HUES64 (cell line): ENCODE measurements around the gene CDKL1.
"Not testable (repeated sequence)": the region's sequence is repeated elsewhere in the genome, so short reads cannot be mapped to it uniquely, and the experiment has no call there.

ENCODE experiments used
- H3K27ac ChIP-seq: 2 replicates; pipeline ENCODE4 v1.7.0; 2013; ENCODE audit warnings: low read depth, low read length, inconsistent platforms
- H3K27me3 ChIP-seq: 2 replicates; pipeline ENCODE4 v1.6.1; 2013; ENCODE audit warnings: mild to moderate bottlenecking, low read length; ENCODE audit not compliant: insufficient read depth
- H3K36me3 ChIP-seq: 2 replicates; pipeline ENCODE4 v1.6.1; 2013; ENCODE audit warnings: mild to moderate bottlenecking, low read length; ENCODE audit not compliant: insufficient read depth
- H3K4me1 ChIP-seq: 2 replicates; pipeline ENCODE4 v1.6.1; 2013; ENCODE audit warnings: mild to moderate bottlenecking, low read length, moderate library complexity; ENCODE audit not compliant: insufficient read depth
- H3K4me3 ChIP-seq: 2 replicates; pipeline ENCODE4 v1.5.1; 2013; ENCODE audit warnings: mild to moderate bottlenecking, low read length, moderate library complexity
- H3K9ac ChIP-seq: 2 replicates; pipeline ENCODE4 v1.6.1; 2013; ENCODE audit warnings: mild to moderate bottlenecking, low read depth, low read length
- H3K9me3 ChIP-seq: 2 replicates; pipeline ENCODE4 v1.6.1; 2013; ENCODE audit warnings: low read depth, low read length; ENCODE audit not compliant: insufficient read depth
- WGBS: fragments of 150-250, 120-280 bp; methylation state at CpG from one replicate; pipeline ENCODE4 v1.1.7; 2013; ENCODE audit warnings: missing lambda C conversion rate; 5-methylcytosine and 5-hydroxymethylcytosine counted together

The CDKL1 gene

DNA sequence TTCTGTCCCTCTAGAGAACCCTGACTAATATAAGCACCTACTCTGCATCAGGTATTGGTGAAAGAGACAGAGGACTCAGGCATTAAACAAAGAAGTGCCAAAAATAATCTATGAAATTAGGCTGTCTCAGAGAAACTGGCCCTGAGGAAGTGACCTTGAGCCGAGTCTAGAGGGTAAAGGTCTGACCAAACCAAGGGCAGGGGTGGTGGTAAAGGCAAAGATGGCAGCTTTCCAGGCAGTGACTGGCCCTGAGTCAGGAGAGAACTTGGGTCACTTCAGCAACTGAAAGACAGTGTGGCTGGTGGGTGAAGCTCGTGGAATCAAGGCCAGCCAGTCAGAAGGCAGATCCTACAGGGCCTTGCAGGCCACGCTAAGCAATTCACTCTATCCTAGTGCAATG is 30.6 kb downstream of the CDKL1 start:
- H3K9me3 ChIP-seq = no peaks in the 10 kb centered on the region
- no peaks in the 10 kb centered on the region for H3K27me3 ChIP-seq
- no peaks in the 10 kb centered on the region for H3K36me3 ChIP-seq
- H3K4me1 ChIP-seq = no peaks in the 10 kb centered on the region
- 93% methylated on average over 3 of the region's 3 CpGs for WGBS
- no peak overlapping the region for H3K27ac ChIP-seq
- no peak overlapping the region for H3K9ac ChIP-seq
- H3K4me3 ChIP-seq = no peak overlapping the region

DNA sequence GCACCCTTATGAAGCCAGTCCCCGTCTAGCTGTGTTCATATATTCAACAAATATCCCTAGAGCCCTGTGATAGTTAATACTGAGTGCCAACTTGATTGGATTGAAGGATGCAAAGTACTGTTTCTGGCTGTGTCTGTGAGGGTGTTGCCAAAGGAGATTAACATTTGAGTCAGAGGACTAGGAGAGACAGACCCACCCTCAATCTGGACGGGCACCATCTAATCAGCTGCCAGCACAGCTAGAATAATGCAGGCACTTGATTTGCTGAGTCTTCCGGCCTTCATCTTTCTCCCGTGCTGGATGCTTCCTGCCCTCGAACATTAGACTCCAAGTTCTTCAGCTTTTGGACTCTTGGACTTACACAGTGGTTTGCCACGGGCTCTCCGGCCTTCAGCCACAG is 31.1 kb downstream of the CDKL1 start:
- WGBS = 93% methylated on average over 7 of the region's 7 CpGs
- H3K4me3 ChIP-seq, H3K36me3 ChIP-seq, H3K4me1 ChIP-seq, H3K9ac ChIP-seq, H3K27me3 ChIP-seq, H3K27ac ChIP-seq, H3K9me3 ChIP-seq: not testable (repeated sequence)

DNA sequence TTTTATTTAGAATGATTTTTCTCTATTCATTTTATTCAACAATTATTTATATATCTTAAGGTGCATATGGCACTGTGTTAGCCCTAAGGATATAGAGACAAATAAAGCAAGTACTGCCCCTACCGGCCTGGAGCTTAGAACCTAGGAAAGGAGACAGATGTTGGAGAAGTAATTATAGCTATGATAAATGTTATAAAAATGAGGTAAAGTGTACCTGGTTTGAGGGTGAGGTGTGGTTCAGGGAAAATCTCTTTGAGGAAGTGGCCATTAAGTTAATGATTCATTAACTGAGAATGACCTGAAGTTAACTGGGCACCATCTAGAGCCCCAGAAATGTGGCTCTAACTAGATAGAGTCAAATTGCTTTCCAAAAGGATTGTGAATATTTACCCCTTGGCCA is 31.9 kb downstream of the CDKL1 start:
- Histone ChIP-seq H3K9ac (no peak overlapping the region), H3K36me3 (no peaks in the 10 kb centered on the region), H3K27me3 (no peaks in the 10 kb centered on the region), H3K9me3 (no peaks in the 10 kb centered on the region), H3K27ac (no peak overlapping the region), H3K4me1 (no peaks in the 10 kb centered on the region), H3K4me3 (no peak overlapping the region)
- 91% methylated on average over 1 of the region's 1 CpG for WGBS

DNA sequence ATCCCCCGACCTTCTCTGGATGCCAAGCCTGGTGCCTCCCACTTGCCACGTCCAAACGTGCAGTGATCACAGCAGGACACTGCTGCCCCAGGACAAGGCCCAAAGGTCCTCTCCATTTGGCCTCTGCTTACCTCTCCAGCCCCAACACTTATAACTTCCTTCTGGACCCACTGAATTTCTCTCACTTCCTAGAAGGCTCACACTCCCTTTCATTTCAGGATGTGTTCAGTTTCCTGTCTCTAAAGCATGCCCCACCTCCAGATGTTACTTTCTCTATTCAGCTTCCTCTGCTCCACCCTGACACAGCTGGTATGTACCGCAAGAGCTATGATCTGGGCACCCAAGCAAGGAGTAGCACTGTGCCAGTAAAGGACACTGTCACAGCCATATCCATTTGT is 33.0 kb downstream of the CDKL1 start:
- H3K9me3 ChIP-seq = no peaks in the 10 kb centered on the region
- 77% methylated on average over 4 of the region's 4 CpGs for WGBS
- no peak overlapping the region for H3K9ac ChIP-seq
- H3K4me3 ChIP-seq = no peak overlapping the region
- no peaks in the 10 kb centered on the region for H3K4me1 ChIP-seq
- no peak overlapping the region for H3K27ac ChIP-seq
- H3K27me3 ChIP-seq = no peaks in the 10 kb centered on the region
- no peaks in the 10 kb centered on the region for H3K36me3 ChIP-seq

DNA sequence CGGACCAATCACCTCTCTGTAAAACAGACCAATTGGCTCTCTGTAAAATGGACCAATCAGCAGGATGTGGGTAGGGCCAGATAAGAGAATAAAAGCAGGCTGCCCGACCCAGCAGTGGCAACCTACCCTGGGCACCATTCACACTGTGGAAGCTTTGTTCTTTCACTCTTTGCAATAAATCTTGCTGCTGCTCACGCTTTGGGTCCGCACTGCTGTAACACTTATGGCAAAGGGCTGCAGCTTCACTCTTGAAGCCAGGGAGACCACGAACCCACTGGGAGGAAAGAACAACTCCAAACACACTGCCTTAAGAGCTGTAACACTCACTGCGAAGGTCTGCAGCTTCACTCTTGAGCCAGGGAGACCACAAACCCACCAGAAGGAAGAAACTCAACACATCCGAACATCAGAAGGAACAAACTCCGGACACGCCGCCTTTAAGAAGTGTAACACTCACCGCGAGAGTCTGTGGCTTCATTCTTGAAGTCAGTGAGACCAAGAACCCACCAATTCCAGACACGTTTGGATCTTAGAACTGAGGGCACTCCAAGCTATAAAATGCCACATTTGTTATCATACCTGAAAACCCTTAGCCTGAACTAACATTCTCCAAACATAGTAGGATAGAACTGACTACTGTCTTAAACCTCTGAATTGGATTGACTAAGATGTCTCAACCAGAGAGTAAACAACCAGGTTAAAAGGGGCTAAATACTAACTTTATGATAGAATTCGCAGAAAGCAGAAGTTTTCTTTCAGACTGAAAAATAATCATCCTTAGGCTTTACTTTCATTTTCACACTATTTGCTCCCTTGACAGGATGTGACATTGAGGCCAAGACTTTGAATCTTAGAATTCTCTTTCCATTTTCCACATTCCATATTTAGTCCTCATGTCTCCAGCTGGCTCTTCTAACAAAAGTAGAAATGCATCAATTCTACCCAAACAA is 33.6 kb downstream of the CDKL1 start:
- no peak overlapping the region for H3K4me3 ChIP-seq
- no peak overlapping the region for H3K9ac ChIP-seq
- H3K27ac ChIP-seq = no peak overlapping the region
- H3K36me3 ChIP-seq = no peaks in the 10 kb centered on the region
- H3K9me3 ChIP-seq = no peaks in the 10 kb centered on the region
- WGBS = 95% methylated on average over 14 of the region's 14 CpGs
- no peaks in the 10 kb centered on the region for H3K4me1 ChIP-seq
- H3K27me3 ChIP-seq = no peaks in the 10 kb centered on the region

DNA sequence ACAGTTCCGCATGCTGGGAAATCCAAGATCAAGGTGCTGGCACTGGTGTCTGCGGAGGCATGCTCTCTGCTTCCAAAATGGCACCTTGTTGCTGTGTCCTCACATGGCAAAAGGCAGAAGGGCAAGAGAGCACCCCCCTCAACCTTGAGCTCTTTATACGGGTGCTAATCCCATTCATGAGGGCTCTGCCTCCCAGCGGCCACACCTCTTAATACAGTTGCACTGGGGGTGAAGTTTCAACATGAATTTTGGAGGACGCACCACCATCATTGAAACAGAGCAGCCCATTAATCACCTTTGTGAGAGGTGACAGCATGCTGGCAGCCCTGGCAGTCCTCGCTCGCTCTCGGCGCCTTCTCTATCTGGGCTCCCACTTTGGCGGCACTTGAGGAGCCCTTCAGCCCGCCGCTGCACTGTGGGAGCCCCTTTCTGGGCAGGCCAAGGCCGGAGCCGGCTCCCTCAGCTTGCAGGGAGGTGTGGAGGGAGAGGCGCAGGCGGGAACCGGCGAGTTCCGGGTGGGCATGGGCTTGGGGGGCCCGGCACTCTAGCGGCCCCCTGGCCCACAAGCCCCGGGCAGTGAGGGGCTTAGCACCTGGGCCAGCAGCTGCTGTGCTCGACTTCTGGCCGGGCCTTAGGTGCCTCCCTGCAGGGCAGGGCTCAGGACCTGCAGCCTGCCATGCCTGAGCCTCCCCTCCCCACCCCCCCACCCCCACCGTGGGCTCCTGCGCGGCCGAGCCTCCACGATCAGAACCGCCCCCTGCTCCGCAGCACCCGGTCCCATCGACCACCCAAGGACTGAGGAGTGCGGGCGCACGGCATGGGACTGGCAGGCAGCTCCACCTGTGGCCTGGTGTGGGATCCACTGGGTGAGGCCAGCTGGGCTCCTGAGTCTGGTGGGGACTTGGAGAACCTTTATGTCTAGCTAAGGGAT is 34.9 kb downstream of the CDKL1 start:
- not testable (repeated sequence) for H3K4me1 ChIP-seq, H3K36me3 ChIP-seq, H3K9ac ChIP-seq, H3K9me3 ChIP-seq, H3K27me3 ChIP-seq, H3K27ac ChIP-seq, H3K4me3 ChIP-seq
- WGBS = 96% methylated on average over 35 of the region's 36 CpGs

DNA sequence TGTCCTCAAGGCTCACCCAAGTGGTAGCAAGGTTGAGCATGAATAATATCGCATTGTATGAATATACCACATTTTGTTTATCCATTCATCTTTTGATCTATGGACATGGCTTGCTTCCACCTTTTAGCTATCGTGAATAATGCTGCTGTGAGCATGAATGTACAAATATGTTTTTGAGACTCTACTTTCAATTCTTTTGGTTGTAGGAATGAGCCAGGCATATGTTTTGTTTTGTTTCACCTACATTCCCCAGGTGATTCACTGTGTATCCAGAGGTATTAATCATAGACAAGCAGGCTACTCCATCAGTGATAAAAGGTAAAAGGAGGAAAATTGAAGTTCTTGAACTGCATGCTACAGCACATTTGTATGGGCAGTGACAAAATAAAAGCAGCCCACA is 35.8 kb downstream of the CDKL1 start:
- no peak overlapping the region for H3K27ac ChIP-seq
- no peaks in the 10 kb centered on the region for H3K9me3 ChIP-seq
- no peaks in the 10 kb centered on the region for H3K36me3 ChIP-seq
- no peaks in the 10 kb centered on the region for H3K27me3 ChIP-seq
- no peak overlapping the region for H3K4me3 ChIP-seq
- no peaks in the 10 kb centered on the region for H3K4me1 ChIP-seq
- H3K9ac ChIP-seq = no peak overlapping the region
- WGBS = 100% methylated on average over 1 of the region's 2 CpGs

DNA sequence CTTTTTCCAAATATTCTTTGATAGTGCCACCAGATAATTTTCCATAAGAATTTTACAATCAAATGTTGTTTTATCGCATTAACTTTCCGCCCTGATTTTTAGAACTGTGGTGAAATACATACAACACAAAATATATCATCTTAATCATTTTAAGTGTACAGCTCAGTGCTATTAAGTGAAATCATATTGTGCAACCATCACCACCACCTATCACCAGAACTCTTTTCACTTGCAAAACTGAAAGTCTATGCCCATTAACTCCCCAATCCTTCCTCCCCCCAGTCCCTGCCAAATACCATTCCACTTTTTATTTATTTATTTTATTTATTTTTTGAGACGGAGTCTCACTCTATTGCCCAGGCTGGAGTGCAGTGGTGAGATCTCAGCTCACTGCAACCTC is 36.6 kb downstream of the CDKL1 start:
- no peaks in the 10 kb centered on the region for H3K27me3 ChIP-seq
- H3K9me3 ChIP-seq = no peaks in the 10 kb centered on the region
- H3K9ac ChIP-seq = no peak overlapping the region
- no peak overlapping the region for H3K4me3 ChIP-seq
- H3K4me1 ChIP-seq = no peaks in the 10 kb centered on the region
- H3K36me3 ChIP-seq = no peaks in the 10 kb centered on the region
- H3K27ac ChIP-seq = no peak overlapping the region
- WGBS = 93% methylated on average over 3 of the region's 3 CpGs

DNA sequence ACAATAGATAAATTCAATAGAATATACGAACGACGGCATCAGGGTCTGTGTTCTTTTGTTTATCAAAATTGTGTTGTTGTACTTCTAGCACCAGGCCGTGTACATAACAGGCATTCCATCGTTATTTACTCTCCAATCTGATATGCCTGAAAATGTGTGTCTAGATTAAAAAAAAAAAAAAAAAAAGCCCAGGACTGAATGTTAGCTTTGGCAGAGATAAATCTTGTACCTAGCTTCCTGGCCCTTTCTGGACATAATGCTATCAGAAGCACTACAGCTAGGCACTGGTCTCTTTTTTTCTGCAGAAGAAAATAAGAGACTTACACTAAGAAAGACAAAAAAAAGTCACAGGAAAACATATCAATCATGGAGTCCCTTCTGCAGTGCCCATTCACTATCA is 37.0 kb downstream of the CDKL1 start:
- H3K27ac ChIP-seq = no peak overlapping the region
- no peaks in the 10 kb centered on the region for H3K27me3 ChIP-seq
- 100% methylated on average over 4 of the region's 5 CpGs for WGBS
- H3K9me3 ChIP-seq = no peaks in the 10 kb centered on the region
- H3K36me3 ChIP-seq = no peaks in the 10 kb centered on the region
- no peak overlapping the region for H3K9ac ChIP-seq
- no peak overlapping the region for H3K4me3 ChIP-seq
- H3K4me1 ChIP-seq = no peaks in the 10 kb centered on the region

DNA sequence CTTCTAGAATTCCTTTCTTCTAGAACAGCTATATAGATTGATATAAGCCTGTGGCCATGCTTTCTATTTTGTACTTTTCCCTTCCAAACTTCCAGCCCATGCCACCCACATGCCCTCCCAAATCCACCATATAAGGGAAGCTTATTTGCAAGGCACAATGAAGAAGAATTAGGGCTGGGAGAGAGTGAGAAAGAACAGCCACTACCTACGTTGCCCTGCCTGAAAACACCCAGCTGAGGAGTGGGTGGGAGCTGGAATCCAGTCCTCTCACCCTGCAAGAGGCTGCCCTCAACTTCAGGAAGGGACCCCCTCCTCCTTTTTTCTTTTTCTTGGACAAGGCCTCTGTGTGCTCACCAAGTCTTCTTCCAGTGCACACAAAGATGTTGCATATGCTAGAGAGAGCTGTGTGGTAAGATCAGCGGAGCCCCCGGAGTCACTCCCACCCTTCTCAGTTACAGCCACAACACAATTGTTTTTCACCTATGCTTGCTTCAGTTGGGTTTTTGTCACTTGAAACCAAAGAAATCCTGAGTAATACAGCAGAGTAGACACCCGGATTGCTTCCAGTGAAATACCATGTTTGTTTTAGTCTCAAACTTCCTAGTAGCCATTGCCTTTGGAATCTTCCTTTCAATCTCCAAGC is 38.8 kb downstream of the CDKL1 start:
- no peak overlapping the region for H3K9ac ChIP-seq
- no peak overlapping the region for H3K4me3 ChIP-seq
- H3K27ac ChIP-seq = no peak overlapping the region
- H3K4me1 ChIP-seq = no peaks in the 10 kb centered on the region
- no peaks in the 10 kb centered on the region for H3K9me3 ChIP-seq
- WGBS = 84% methylated on average over 4 of the region's 4 CpGs
- no peaks in the 10 kb centered on the region for H3K36me3 ChIP-seq
- no peaks in the 10 kb centered on the region for H3K27me3 ChIP-seq

DNA sequence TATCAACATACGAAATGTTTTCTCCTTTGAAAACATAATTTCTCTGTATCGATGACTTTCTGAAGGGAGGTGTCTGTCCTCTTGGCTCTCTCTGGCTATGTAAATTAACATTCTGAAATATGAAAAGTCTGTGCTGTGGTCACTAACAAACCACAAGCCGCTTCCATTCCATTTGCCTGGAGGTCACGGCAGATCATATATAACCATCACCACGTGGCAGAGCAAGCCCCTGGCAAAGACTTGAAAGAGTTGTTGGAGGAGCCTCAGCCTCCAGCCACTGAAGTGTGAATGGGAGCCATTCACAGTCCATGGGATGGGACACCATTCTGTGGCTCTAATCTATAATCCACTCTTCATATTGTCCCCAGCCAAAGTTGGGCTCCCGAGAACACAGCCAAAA is 39.6 kb downstream of the CDKL1 start:
- H3K9me3 ChIP-seq = no peaks in the 10 kb centered on the region
- H3K9ac ChIP-seq = no peak overlapping the region
- no peak overlapping the region for H3K27ac ChIP-seq
- no peaks in the 10 kb centered on the region for H3K27me3 ChIP-seq
- H3K4me1 ChIP-seq = no peaks in the 10 kb centered on the region
- H3K36me3 ChIP-seq = no peaks in the 10 kb centered on the region
- WGBS = 92% methylated on average over 6 of the region's 6 CpGs
- H3K4me3 ChIP-seq = no peak overlapping the region
